Gastrocnemius medialis (tissue), 4 donors: ENCODE results near the gene GRIK3. TPM values are rescaled to one million over a fixed set of nuclear protein-coding genes. Genes with fewer than 3 reads are reported as not detected.
"Not testable (repeated sequence)": the region's sequence is repeated elsewhere in the genome, so short reads cannot be mapped to it uniquely, and the experiment has no call there.

Source experiments
- ATAC-seq, 2 donors: fragments of 150-250 bp; one replicate each; pipeline ENCODE4 v1.9.1; 2016
- DNase-seq, 2 donors: peaks; one replicate each; pipeline ENCODE4 v3.0.0-alpha.2; 2019
- H3K27ac ChIP-seq, 4 donors: fragments of 200-600 bp; sonication (generic); 1 replicate in 1 of 4; 2 replicates in 3 of 4; pipeline ENCODE4 v1.5.1; 2016 to 2018; ENCODE audit warnings: mild to moderate bottlenecking in 2 of 4, moderate library complexity in 1 of 4
- H3K27me3 ChIP-seq, 3 donors: fragments of 200-600 bp; sonication (generic) in 2 of 3; 1 replicate in 1 of 3; 2 replicates in 2 of 3; pipeline versions ENCODE4 v1.5.1 to v1.6.0; 2016 to 2019; ENCODE audit warnings: mild to moderate bottlenecking in 1 of 3, moderate library complexity in 1 of 3
- H3K36me3 ChIP-seq, 2 donors: fragments of 200-600 bp; sonication (generic) in 1 of 2; one replicate each; pipeline ENCODE4 v1.5.1; 2017 to 2018
- H3K4me1 ChIP-seq, 2 donors: fragments of 200-600 bp; sonication (generic) in 1 of 2; one replicate each; pipeline ENCODE4 v1.5.1; 2016 to 2017; ENCODE audit warnings: mild to moderate bottlenecking in 2 of 2
- H3K4me3 ChIP-seq, 4 donors: fragments of 200-600 bp; sonication (generic) in 3 of 4; 1 replicate in 1 of 4; 2 replicates in 3 of 4; pipeline ENCODE4 v1.5.1; 2016 to 2019; ENCODE audit warnings: mild to moderate bottlenecking in 2 of 4
- H3K9me3 ChIP-seq, 3 donors: fragments of 200-600 bp; sonication (generic) in 2 of 3; 1 replicate in 1 of 3; 2 replicates in 2 of 3; pipeline ENCODE4 v1.5.1; 2016 to 2019
- CTCF ChIP-seq, 5 experiments: fragments of 450-650 bp in 3 of 5; fragments of 200-600 bp in 2 of 5; sonication (generic) in 2 of 5; IDR thresholded peaks in 4 of 5; conservative IDR thresholded peaks in 1 of 5; 1 replicate in 4 of 5; 2 replicates in 1 of 5; pipeline ENCODE4 v1.5.1; 2016 to 2019; ENCODE audit warnings: antibody characterized with exemption in 5 of 5, mild to moderate bottlenecking in 3 of 5, moderate library complexity in 3 of 5
- POLR2A ChIP-seq, 2 donors: fragments of 450-650 bp; IDR thresholded peaks; one replicate each; pipeline ENCODE4 v1.6.1; 2017; ENCODE audit warnings: antibody characterized with exemption in 2 of 2, mild to moderate bottlenecking in 2 of 2, moderate library complexity in 2 of 2
- in situ Hi-C, 4 donors: fragments of 200-750 bp; cut with MboI; loops; one replicate each; pipeline versions ENCODE4 v1.15.0 to v1.8.0; 2017; ENCODE audit warnings: low sequenced_read_pairs in 4 of 4
- intact Hi-C: fragments of 100-400 bp; cut with DNase I; formaldehyde crosslinking; loops from one replicate; pipeline ENCODE4 v1.15.1; 2023; ENCODE audit warnings: low total_unique reads
- total RNA-seq, 4 donors: library from RNA; depleted of rRNA; stranded (reverse); fragments of >200 nt; gene quantifications; one replicate each; pipeline versions ENCODE4 v1.1.0 to v1.2.3, GENCODE V29; 2016

The GRIK3 gene
- total RNA-seq = under 1 TPM in 3 of 4 donors, not detected in 1; 0.13 to 0.22 (median 0.13) TPM

DNA sequence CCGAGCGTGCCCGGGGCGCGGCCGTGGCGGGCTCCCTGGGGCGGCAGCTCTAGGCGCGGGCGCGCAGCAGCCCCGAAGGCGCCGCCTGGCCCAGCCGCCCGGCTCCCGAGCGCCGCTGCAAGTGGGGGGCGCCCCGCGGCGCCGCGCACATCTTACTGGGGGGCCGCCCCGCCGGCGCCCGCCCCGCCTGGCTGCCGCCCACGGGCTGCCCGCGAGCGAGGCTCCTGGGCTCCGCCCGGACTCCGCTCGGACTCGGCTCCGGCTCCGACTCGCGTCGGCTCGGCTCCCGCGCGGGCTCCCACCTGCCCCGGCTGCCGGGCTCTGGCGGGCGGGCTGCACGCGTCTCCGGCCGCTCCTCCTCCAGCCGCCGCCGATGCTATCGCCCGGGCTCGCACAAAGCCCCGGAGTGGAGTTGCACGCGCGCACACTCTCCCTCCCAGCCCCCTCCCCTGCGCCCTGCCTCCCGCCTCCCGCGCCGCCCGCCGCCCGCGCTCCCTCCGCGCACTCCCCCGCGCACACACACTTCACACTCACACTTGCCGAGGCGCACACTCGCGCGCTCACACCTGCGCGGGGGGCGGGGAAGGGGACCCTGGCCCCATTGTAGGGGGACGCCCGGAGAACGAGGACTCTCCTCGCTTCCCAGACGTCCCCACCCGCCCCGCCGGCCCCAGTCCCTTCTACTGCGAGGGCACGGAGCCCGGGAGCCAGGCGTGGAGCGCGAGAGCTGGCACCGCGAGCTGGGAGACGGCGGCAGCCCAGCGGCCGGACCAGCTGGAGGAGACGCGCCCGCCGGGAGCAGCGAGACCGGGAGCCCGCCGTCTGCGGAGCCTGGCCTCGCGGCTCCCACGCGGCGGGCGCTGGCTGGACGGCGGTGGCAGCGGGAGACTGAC is at the start of gene GRIK3:
TSS of gene GRIK3 (minus strand) at position 395 of the 893 bp plus-strand sequence. CDS start 407 bp downstream, outside the sequence.
- ATAC-seq (no peak), DNase-seq (no peak)
- H3K4me1 ChIP-seq = peaks cover 0 to 4% of the 10 kb centered on the region in 2 donors
- no peak within 1 kb of the TSS for H3K4me3 ChIP-seq
- no peaks in the 10 kb centered on the region for H3K36me3 ChIP-seq
- intact Hi-C loops (no loop called here), in situ Hi-C loops (no loop called here)
- H3K9me3 ChIP-seq = no peaks in the 10 kb centered on the region
- no peak within 1 kb of the TSS for H3K27ac ChIP-seq
- peaks cover 82 to 84% (median 84%) of the 10 kb centered on the region in 3 donors for H3K27me3 ChIP-seq
- no peak for TF ChIP-seq CTCF (IDR thresholded peaks at IDR 0.05 in 4 of 5, conservative IDR thresholded peaks at IDR 0.05 in 1 of 5)
- TF ChIP-seq POLR2A (IDR thresholded peaks at IDR 0.05) = no peak

- no peaks in the 10 kb centered on the region for H3K9me3 ChIP-seq
- H3K27me3 ChIP-seq = no peaks in the 10 kb centered on the region
- H3K36me3 ChIP-seq = no peaks in the 10 kb centered on the region
- ATAC-seq (no peak), DNase-seq (no peak)
- no peak overlapping the region for H3K27ac ChIP-seq
- in situ Hi-C loops (no loop called here), intact Hi-C loops (no loop called here)
- no peak overlapping the region for H3K4me3 ChIP-seq
- no peaks in the 10 kb centered on the region for H3K4me1 ChIP-seq
- TF ChIP-seq CTCF (IDR thresholded peaks at IDR 0.05 in 4 of 5, conservative IDR thresholded peaks at IDR 0.05 in 1 of 5) = no peak
- TF ChIP-seq POLR2A (IDR thresholded peaks at IDR 0.05) = no peak
Observed at GRCh38 chr1:37084013-37084412, 49.7 kb upstream of the GRIK3 start.

- ATAC-seq = no peak
- H3K27ac ChIP-seq = no peak overlapping the region
- no peaks in the 10 kb centered on the region for H3K9me3 ChIP-seq
- H3K4me3 ChIP-seq = no peak overlapping the region
- no peaks in the 10 kb centered on the region for H3K4me1 ChIP-seq
- in situ Hi-C loops = no loop called here
- no peak for DNase-seq
- intact Hi-C loops = no loop called here
- no peaks in the 10 kb centered on the region for H3K36me3 ChIP-seq
- TF ChIP-seq CTCF (IDR thresholded peaks at IDR 0.05 in 4 of 5, conservative IDR thresholded peaks at IDR 0.05 in 1 of 5) = no peak
- TF ChIP-seq POLR2A (IDR thresholded peaks at IDR 0.05) = no peak
- no peaks in the 10 kb centered on the region for H3K27me3 ChIP-seq
Observed at GRCh38 chr1:37083603-37084002, 49.3 kb upstream of the GRIK3 start.

- ATAC-seq, H3K27ac ChIP-seq: not testable (repeated sequence)
Observed at GRCh38 chr1:37080296-37080986, 46.1 kb upstream of the GRIK3 start.

GRCh38 chr1:37078866-37079265 is 44.6 kb upstream of the GRIK3 start:
- no peak overlapping the region for H3K4me3 ChIP-seq
- H3K27me3 ChIP-seq = no peaks in the 10 kb centered on the region
- no peaks in the 10 kb centered on the region for H3K9me3 ChIP-seq
- TF ChIP-seq POLR2A (IDR thresholded peaks at IDR 0.05) = no peak
- TF ChIP-seq CTCF (IDR thresholded peaks at IDR 0.05 in 4 of 5, conservative IDR thresholded peaks at IDR 0.05 in 1 of 5) = no peak
- H3K36me3 ChIP-seq = no peaks in the 10 kb centered on the region
- H3K27ac ChIP-seq = no peak overlapping the region
- in situ Hi-C loops (no loop called here), intact Hi-C loops (no loop called here)
- no peak for ATAC-seq
- no peak for DNase-seq
- no peaks in the 10 kb centered on the region for H3K4me1 ChIP-seq

More at GRCh38 chr1:37080296-37080986, 46.1 kb upstream of the GRIK3 start:
- H3K4me1 ChIP-seq, H3K4me3 ChIP-seq, H3K27me3 ChIP-seq, H3K9me3 ChIP-seq, DNase-seq, intact Hi-C loops, in situ Hi-C loops, H3K36me3 ChIP-seq: not testable (repeated sequence)
